ENCODE measurements around the gene CMTM8. TPM values are rescaled to one million over a fixed set of nuclear protein-coding genes. Genes with fewer than 3 reads are reported as not detected.
"Not testable (repeated sequence)": the region's sequence is repeated elsewhere in the genome, so short reads cannot be mapped to it uniquely, and the experiment has no call there.

Gene CMTM8
- total RNA-seq, 1 donor from 2014 or later, result not detected

DNA sequence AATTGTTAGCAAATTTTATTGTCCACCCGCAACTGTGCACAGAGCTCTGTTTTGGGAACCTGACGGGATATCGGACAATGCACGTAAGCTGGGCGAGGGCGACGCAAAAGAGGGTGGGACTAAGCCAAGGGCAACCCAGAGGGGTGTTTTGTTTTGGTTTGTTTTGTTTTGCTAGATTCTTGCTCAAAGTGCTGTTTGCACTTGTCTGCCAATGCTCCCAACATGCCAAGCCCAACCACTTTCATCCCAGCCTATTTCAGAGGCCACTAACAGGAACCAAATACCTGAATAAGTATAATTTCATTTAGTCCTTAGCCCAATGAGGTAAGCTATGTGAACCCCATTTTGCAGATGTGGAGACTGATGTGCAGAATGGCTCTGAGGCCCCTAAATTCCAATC is 143.4 kb downstream of the CMTM8 start:
- H3K27me3 ChIP-seq (ENCODE audit: control insufficient read depth in 3 of 3, insufficient read depth in 3 of 3, low read length in 3 of 3), result peaks cover 0 to 5% (median 0%) of the 10 kb centered on the region in 3 donors
- no peak overlapping the region for H3K9ac ChIP-seq (ENCODE audit: low read depth in 1 of 3, low read length in 3 of 3)
- H3K9me3 ChIP-seq (ENCODE audit: control insufficient read depth in 3 of 3, low read length in 3 of 3), result no peaks in the 10 kb centered on the region
- no peak overlapping the region for H3K27ac ChIP-seq (ENCODE audit: low read depth, low read length)
- no peaks in the 10 kb centered on the region for H3K36me3 ChIP-seq (ENCODE audit: control insufficient read depth in 3 of 3, insufficient read depth in 3 of 3, low read length in 3 of 3)
- H3K4me3 ChIP-seq (ENCODE audit: low read length in 3 of 3), result no peak overlapping the region
- H3K4me1 ChIP-seq (ENCODE audit: control insufficient read depth in 3 of 3, insufficient read depth in 3 of 3, low read length in 3 of 3), result no peaks in the 10 kb centered on the region

DNA sequence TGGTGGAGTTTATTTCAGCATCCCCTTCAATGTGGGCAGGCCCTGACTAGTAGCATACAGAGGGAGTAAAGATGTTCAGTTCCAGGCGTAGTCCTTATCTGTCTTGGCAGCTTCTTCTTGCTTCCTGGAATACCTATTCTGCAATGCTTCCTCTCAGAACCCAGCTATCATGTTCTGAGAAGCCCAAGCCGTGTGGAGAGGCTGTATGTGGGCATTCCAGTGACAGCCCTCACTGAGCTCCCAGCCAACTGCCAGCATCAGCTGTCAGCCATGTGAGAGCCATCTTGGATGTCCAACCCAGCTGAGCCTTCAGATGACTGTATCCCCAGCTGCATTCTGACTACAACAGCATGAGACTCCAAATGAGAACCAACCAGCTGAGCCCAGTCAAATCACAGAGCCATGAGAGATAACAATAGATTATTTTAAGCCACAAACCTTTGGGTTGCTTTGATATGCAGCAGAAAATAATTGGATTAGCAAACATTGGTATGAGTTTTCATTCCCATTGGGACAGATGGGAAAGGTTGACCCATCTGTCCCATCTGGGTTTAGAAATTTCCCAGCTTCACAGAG is 144.7 kb downstream of the CMTM8 start:
- Histone ChIP-seq H3K9me3 (ENCODE audit: control insufficient read depth in 3 of 3, low read length in 3 of 3) (no peaks in the 10 kb centered on the region), H3K9ac (ENCODE audit: low read depth in 1 of 3, low read length in 3 of 3) (no peak overlapping the region), H3K27ac (ENCODE audit: low read depth, low read length) (no peak overlapping the region), H3K36me3 (ENCODE audit: control insufficient read depth in 3 of 3, insufficient read depth in 3 of 3, low read length in 3 of 3) (no peaks in the 10 kb centered on the region), H3K4me1 (ENCODE audit: control insufficient read depth in 3 of 3, insufficient read depth in 3 of 3, low read length in 3 of 3) (no peaks in the 10 kb centered on the region), H3K27me3 (ENCODE audit: control insufficient read depth in 3 of 3, insufficient read depth in 3 of 3, low read length in 3 of 3) (peaks cover 0 to 5% (median 0%) of the 10 kb centered on the region in 3 donors), H3K4me3 (ENCODE audit: low read length in 3 of 3) (no peak overlapping the region)

DNA sequence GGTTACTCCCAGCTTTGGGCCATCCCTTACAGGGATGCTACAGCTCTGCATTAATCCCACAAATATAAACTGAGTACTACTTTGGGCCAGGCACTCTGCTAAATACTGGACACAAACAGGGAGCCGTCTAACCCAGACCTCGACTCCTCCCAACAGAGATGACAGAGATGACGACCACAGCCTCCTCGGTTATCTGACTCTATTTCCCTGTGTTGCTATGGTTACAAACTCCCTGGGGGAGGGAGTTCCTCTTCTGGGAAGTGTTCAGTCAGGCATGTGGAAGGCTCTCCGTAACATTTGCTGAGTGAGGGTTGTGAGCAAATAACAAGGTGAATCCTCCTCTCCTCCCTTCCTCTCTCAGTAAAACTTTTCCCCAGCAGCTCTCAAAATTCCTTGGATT is 146.5 kb downstream of the CMTM8 start:
- H3K27ac ChIP-seq (ENCODE audit: low read depth, low read length), result no peak overlapping the region
- no peak overlapping the region for H3K4me3 ChIP-seq (ENCODE audit: low read length in 3 of 3)
- H3K36me3 ChIP-seq (ENCODE audit: control insufficient read depth in 3 of 3, insufficient read depth in 3 of 3, low read length in 3 of 3), result no peaks in the 10 kb centered on the region
- no peaks in the 10 kb centered on the region for H3K9me3 ChIP-seq (ENCODE audit: control insufficient read depth in 3 of 3, low read length in 3 of 3)
- no peak overlapping the region for H3K9ac ChIP-seq (ENCODE audit: low read depth in 1 of 3, low read length in 3 of 3)
- H3K4me1 ChIP-seq (ENCODE audit: control insufficient read depth in 3 of 3, insufficient read depth in 3 of 3, low read length in 3 of 3), result no peaks in the 10 kb centered on the region
- H3K27me3 ChIP-seq (ENCODE audit: control insufficient read depth in 3 of 3, insufficient read depth in 3 of 3, low read length in 3 of 3), result peaks cover 0 to 5% (median 0%) of the 10 kb centered on the region in 3 donors

DNA sequence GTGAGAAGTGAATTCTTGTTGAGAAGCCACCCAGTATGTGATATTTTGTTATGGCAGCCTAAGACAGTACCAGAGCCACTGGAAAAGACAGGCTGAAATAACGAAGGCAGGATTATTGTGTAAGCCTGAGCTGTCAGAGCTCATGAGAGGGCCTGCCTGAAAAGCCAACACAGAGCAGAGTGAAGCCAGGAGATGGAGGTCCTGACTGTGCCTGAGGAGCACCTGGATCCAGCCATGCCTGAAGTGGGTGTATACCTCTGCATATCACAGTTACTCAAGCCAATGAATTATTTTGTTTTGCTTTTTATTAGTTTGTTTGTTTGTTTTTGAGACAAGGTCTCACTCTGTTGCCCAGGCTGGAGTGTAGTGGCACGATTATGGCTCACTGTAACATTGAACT is 149.0 kb downstream of the CMTM8 start:
- Histone ChIP-seq H3K9me3 (ENCODE audit: control insufficient read depth in 3 of 3, low read length in 3 of 3) (no peaks in the 10 kb centered on the region), H3K4me3 (ENCODE audit: low read length in 3 of 3) (no peak overlapping the region), H3K9ac (ENCODE audit: low read depth in 1 of 3, low read length in 3 of 3) (no peak overlapping the region), H3K36me3 (ENCODE audit: control insufficient read depth in 3 of 3, insufficient read depth in 3 of 3, low read length in 3 of 3) (no peaks in the 10 kb centered on the region), H3K4me1 (ENCODE audit: control insufficient read depth in 3 of 3, insufficient read depth in 3 of 3, low read length in 3 of 3) (peaks cover 4 to 13% (median 9%) of the 10 kb centered on the region in 3 donors), H3K27ac (ENCODE audit: low read depth, low read length) (no peak overlapping the region), H3K27me3 (ENCODE audit: control insufficient read depth in 3 of 3, insufficient read depth in 3 of 3, low read length in 3 of 3) (peaks cover 0 to 8% (median 4%) of the 10 kb centered on the region in 3 donors)

DNA sequence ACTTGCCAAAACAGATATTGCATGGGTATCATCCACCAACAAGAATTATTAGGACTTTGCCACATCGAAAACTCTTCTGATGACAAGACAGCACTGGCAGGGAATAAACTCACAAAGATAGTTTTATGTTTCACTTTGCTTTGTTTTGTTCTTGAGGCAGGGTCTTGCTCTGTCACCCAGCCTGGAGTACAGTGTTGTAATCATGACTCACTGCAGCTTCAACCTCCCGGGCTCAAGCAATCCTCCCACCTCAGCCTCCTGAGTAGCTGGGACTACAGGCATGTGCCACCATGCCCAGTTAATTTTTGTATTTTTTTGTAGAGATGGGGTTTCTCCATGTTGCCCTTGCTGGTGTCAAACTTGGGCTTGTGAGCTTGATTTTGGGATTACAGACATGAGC is 151.1 kb downstream of the CMTM8 start:
- not testable (repeated sequence) for H3K9me3 ChIP-seq (ENCODE audit: control insufficient read depth in 3 of 3, low read length in 3 of 3); H3K27ac ChIP-seq (ENCODE audit: low read depth, low read length); H3K36me3 ChIP-seq (ENCODE audit: control insufficient read depth in 3 of 3, insufficient read depth in 3 of 3, low read length in 3 of 3); H3K27me3 ChIP-seq (ENCODE audit: control insufficient read depth in 3 of 3, insufficient read depth in 3 of 3, low read length in 3 of 3); H3K9ac ChIP-seq (ENCODE audit: low read depth in 1 of 3, low read length in 3 of 3); H3K4me3 ChIP-seq (ENCODE audit: low read length in 3 of 3)
- H3K4me1 ChIP-seq (ENCODE audit: control insufficient read depth in 3 of 3, insufficient read depth in 3 of 3, low read length in 3 of 3), result peaks cover 4 to 18% (median 10%) of the 10 kb centered on the region in 3 donors

DNA sequence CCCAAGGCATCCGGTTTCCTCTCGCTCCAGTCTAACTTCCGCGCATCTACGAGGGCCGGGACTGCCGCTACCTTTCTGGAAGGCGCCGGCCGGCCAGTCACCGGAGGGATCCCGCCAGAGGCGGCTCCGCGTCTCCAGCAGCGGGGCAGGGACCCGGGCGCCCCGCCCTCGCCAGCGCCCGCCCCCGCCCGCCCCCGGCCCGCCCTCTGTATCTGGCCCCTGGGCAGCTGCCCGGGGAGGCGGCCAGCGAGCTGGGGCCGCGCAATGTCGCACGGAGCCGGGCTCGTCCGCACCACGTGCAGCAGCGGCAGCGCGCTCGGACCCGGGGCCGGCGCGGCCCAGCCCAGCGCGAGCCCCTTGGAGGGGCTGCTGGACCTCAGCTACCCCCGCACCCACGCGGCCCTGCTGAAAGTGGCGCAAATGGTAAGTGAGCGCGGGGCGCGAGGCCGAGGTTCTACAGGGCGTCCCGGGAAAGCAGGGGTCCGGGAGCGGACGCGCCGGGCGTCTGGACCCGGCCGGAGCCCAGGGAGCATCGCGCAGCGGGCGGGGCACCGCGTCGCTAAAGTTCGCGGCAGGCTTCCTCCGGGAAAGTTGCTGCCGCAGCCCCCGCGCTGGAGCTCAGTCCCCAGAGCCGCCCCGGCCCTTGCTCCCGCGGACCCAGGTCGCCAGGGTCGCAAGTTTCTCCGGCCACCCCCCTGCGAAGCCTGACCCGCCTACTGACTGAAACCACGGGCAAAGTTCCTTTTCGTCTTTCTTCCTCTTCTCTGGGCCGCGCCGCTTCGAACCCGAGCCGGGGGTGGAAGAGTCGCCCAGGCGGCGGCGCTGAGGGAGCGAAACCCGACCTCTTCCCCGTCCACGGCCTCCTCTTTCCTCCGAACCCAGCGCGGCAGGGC is 153.4 kb downstream of the CMTM8 start, which contains the start of gene CMTM7:
Gene CMTM7 (plus strand): TSS at position 211 of the 893 bp plus-strand sequence. CDS start 54 bp downstream, at position 265.
- H3K36me3 ChIP-seq (ENCODE audit: control insufficient read depth in 3 of 3, insufficient read depth in 3 of 3, low read length in 3 of 3), result no peaks in the 10 kb centered on the region
- no peaks in the 10 kb centered on the region for H3K9me3 ChIP-seq (ENCODE audit: control insufficient read depth in 3 of 3, low read length in 3 of 3)
- peaks cover 4 to 18% (median 10%) of the 10 kb centered on the region in 3 donors for H3K4me1 ChIP-seq (ENCODE audit: control insufficient read depth in 3 of 3, insufficient read depth in 3 of 3, low read length in 3 of 3)
- peak within 1 kb of the TSS; percentile 68 to 75 (median 69) for H3K4me3 ChIP-seq (ENCODE audit: low read length in 3 of 3)
- H3K27ac ChIP-seq (ENCODE audit: low read depth, low read length), result peak within 1 kb of the TSS; percentile 56
- H3K27me3 ChIP-seq (ENCODE audit: control insufficient read depth in 3 of 3, insufficient read depth in 3 of 3, low read length in 3 of 3), result peaks cover 0 to 4% (median 2%) of the 10 kb centered on the region in 3 donors
- peak within 1 kb of the TSS; percentile 69 to 82 (median 69) for H3K9ac ChIP-seq (ENCODE audit: low read depth in 1 of 3, low read length in 3 of 3)

DNA sequence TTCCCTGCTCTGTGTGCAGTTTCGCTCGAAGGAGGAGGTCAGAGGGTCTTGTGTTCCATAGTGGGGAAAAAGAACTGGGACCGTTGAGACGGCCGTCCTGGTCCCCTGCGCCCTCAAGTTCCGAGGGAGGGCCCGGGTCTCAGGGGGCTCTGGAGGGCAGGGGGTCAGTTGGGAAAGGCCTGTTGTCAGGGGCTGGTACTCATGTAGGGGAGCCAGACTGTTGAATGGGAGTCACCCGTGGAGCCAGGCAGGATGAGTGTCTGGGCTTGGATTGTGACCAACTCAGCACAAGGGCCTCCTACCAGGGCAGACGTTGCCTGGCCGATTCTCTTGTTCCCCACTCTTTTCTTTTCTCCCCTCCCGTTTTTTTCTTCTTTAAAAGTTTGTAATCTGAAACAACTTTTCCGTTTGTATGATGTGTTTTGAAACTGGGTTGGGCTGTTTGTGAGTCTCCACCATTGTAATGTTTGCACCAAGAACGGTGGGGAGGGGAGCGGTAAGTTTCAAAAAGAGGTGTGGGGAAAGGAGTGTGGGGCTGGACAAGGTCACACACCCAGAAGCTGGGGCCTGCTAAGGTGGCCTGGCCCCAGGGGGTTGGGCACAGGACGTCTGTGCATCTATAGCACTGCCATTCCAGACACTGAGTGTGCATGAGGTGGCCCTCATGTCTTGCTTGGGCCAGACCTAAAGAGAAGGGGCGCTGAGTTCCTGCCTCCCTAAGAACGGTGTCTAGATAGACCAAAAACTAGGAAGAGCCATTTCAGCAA is 154.2 kb downstream of the CMTM8 start:
- H3K27me3 ChIP-seq (ENCODE audit: control insufficient read depth in 3 of 3, insufficient read depth in 3 of 3, low read length in 3 of 3), result peaks cover 0 to 4% (median 2%) of the 10 kb centered on the region in 3 donors
- H3K27ac ChIP-seq (ENCODE audit: low read depth, low read length), result peak overlapping the region; percentile 56
- peak overlapping the region; percentile 61 to 82 (median 69) for H3K9ac ChIP-seq (ENCODE audit: low read depth in 1 of 3, low read length in 3 of 3)
- H3K36me3 ChIP-seq (ENCODE audit: control insufficient read depth in 3 of 3, insufficient read depth in 3 of 3, low read length in 3 of 3), result no peaks in the 10 kb centered on the region
- no peaks in the 10 kb centered on the region for H3K9me3 ChIP-seq (ENCODE audit: control insufficient read depth in 3 of 3, low read length in 3 of 3)
- peaks cover 4 to 18% (median 10%) of the 10 kb centered on the region in 3 donors for H3K4me1 ChIP-seq (ENCODE audit: control insufficient read depth in 3 of 3, insufficient read depth in 3 of 3, low read length in 3 of 3)
- H3K4me3 ChIP-seq (ENCODE audit: low read length in 3 of 3), result peak overlapping the region; percentile 67 to 75 (median 69)

DNA sequence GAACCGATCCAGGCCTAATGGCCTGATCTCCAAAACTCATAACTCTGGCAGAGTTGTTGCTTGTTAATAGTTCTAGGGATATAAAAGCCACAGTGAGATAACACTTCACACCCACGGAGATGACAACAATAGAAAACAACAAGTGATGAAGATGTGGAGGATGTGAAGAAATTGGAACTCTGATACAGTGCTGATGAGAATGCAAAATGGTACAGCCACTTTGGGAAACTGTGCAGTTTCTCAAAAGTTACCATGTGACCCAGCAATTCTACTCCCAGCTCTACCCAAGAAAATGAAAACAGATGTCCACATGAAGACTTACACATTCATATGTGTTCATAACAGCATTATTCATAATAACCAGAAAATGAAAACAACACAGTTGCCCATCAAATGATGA is 157.0 kb downstream of the CMTM8 start:
- Histone ChIP-seq H3K4me3 (ENCODE audit: low read length in 3 of 3) (no peak overlapping the region), H3K27ac (ENCODE audit: low read depth, low read length) (no peak overlapping the region), H3K4me1 (ENCODE audit: control insufficient read depth in 3 of 3, insufficient read depth in 3 of 3, low read length in 3 of 3) (peaks cover 4 to 20% (median 12%) of the 10 kb centered on the region in 3 donors), H3K9me3 (ENCODE audit: control insufficient read depth in 3 of 3, low read length in 3 of 3) (no peaks in the 10 kb centered on the region), H3K9ac (ENCODE audit: low read depth in 1 of 3, low read length in 3 of 3) (no peak overlapping the region), H3K27me3 (ENCODE audit: control insufficient read depth in 3 of 3, insufficient read depth in 3 of 3, low read length in 3 of 3) (peaks cover 0 to 4% (median 2%) of the 10 kb centered on the region in 3 donors), H3K36me3 (ENCODE audit: control insufficient read depth in 3 of 3, insufficient read depth in 3 of 3, low read length in 3 of 3) (no peaks in the 10 kb centered on the region)

DNA sequence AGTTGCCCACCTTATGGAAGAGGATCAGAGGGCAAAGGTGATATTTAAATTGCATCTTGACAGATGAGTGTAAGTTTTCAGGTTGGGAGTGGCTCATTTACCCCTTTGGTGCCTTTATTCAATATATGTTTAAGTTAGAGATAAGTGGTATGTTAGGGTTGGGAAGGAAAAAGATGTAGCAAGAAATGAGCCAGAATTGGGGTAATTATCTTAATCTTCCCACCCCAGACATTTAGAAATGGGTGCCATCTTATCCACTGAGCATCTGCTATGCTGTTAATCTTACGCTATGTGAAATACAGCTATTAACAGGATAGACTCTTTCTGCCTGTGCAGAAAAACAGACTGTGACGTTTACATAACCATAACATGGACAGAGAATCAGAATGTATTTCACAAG is 159.5 kb downstream of the CMTM8 start:
- Histone ChIP-seq H3K36me3 (ENCODE audit: control insufficient read depth in 3 of 3, insufficient read depth in 3 of 3, low read length in 3 of 3) (no peaks in the 10 kb centered on the region), H3K27ac (ENCODE audit: low read depth, low read length) (no peak overlapping the region), H3K4me3 (ENCODE audit: low read length in 3 of 3) (no peak overlapping the region), H3K9me3 (ENCODE audit: control insufficient read depth in 3 of 3, low read length in 3 of 3) (no peaks in the 10 kb centered on the region), H3K27me3 (ENCODE audit: control insufficient read depth in 3 of 3, insufficient read depth in 3 of 3, low read length in 3 of 3) (no peaks in the 10 kb centered on the region), H3K9ac (ENCODE audit: low read depth in 1 of 3, low read length in 3 of 3) (no peak overlapping the region), H3K4me1 (ENCODE audit: control insufficient read depth in 3 of 3, insufficient read depth in 3 of 3, low read length in 3 of 3) (peaks cover 5 to 12% (median 9%) of the 10 kb centered on the region in 3 donors)

Measured in skeletal muscle tissue (tissue), 4 donors.